T-helper 1 cell treated with Interleukin-12 subunit alpha and Interleukin-12 subunit beta and Interleukin-4 antibody, amounts not matched to agents 30 ng/mL and 1 ng/mL, for 36 hours (primary cell): ENCODE measurements around the gene SERGEF. TPM values are rescaled to one million over a fixed set of nuclear protein-coding genes. Genes with fewer than 3 reads are reported as not detected.

Source experiments
- intact Hi-C: fragments of 100-400 bp; cut with micrococcal nuclease; formaldehyde crosslinking; loops from one replicate; pipeline ENCODE4 v1.15.1; 2024
- total RNA-seq: library from RNA; stranded (reverse); gene quantifications from 2 replicates; pipeline ENCODE4 v1.2.3, GENCODE V29; 2022

SERGEF gene
- total RNA-seq, 1 donor from 2014 or later = 31.5 TPM

GRCh38 chr11:17821648-17822400, 191.0 kb downstream of the SERGEF start:
- intact Hi-C loops = no loop called here

GRCh38 chr11:17816232-17816931, 196.5 kb downstream of the SERGEF start:
- intact Hi-C loops = no loop called here

DNA sequence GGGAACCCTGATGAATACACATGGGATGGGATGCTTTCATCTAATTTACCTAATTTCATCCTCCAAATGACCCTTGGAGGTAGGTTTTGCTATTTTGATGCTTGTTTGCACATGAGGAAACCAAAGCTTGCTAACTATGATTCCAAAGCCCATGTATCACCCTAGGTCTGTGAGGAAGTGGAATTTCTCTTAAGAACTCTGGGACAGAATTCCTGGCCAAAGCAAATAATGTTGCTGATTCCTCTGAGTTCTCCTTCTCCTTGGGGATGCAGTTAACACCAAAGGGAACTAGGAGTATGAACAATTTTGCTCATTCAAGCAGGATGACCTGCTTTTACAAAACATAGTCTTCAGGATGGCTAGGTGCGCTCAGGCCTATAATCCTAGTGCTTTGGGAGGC, 198.3 kb downstream of the SERGEF start:
- intact Hi-C loops = no loop called here

GRCh38 chr11:17813391-17814059, 199.3 kb downstream of the SERGEF start:
- intact Hi-C loops = no loop called here

DNA sequence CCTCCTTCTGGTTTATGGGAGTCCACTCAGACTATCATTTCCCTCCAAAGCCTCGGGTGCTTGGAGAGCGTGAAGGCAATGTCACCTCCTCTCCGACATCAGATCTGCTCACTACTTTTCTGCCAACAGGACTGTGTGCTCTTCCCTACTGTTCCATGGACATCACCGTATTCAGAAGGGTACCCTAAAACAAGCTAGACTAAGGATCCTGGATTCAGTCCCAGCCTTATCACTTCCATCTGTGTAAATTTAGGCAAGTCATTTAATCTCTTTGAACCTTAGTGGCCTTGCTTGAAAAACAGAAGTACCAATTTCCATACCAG, 200.0 kb downstream of the SERGEF start:
- intact Hi-C loops = no loop called here

- intact Hi-C loops = no loop called here
Measured at GRCh38 chr11:17812091-17812864, 200.6 kb downstream of the SERGEF start.

DNA sequence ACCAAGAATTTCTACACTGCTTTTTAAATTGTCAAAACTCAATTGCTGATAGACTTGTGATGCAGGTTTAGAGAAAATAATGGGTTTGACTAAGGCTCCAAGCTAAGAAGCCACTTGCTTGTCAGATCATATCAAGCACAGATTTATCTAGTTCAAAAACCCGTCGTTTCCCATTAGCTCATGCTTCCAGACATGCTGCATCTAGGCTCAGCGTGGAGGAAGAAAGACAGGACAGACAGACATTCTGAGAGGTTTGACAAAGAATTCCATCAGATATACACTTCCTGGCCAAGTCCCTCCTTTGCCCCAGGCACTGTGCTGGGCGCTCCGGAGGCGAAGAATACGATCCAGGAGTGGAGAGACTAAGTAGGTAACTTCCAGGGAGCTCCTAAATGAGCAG, 201.5 kb downstream of the SERGEF start:
- intact Hi-C loops = no loop called here

- intact Hi-C loops = no loop called here
Measured at GRCh38 chr11:17810746-17811145, 202.1 kb downstream of the SERGEF start.

DNA sequence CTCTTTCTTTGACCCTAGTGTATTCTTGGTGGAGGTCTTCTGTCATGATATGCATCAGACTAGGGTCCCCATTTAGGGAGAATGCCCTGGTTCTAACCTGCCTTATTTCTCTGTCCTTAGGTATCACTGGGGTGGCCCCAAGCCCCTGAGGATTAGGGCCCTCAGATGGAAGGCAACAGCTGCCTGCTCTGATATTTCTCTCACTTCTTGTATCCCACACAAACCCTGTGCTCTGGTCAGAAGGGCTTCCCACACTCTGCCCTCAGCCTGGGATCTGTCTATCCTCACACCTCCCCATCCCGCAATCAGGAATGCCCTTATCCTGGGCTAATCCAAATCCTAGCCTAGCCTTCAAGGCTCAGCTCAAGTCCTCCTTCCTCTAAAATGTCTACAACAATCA, 202.8 kb downstream of the SERGEF start:
- intact Hi-C loops = no loop called here

- intact Hi-C loops = no loop called here
Measured at GRCh38 chr11:17807034-17807433, 205.8 kb downstream of the SERGEF start.

DNA sequence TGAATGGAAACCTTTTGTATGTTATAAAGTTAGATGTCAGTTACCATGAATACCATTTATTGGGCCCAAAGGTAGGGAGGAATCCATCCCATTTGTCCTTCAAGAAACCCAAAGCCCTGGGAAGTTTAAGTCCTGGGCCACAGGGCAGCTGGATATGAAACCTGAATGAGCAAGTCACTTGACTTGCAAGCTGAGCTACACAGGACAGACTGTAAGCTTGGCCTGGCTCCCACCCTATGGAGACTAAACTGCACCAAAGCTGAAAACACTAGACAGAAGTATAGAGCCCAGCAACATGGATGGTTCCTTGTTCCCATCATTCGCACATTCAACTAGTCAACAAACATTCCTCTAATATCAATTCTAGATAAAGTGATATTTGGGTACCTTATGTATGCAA, 207.0 kb downstream of the SERGEF start:
- intact Hi-C loops = no loop called here

GRCh38 chr11:17805043-17805442, 207.8 kb downstream of the SERGEF start:
- intact Hi-C loops = no loop called here

- intact Hi-C loops = no loop called here
Measured at GRCh38 chr11:17803754-17804334, 209.0 kb downstream of the SERGEF start.

DNA sequence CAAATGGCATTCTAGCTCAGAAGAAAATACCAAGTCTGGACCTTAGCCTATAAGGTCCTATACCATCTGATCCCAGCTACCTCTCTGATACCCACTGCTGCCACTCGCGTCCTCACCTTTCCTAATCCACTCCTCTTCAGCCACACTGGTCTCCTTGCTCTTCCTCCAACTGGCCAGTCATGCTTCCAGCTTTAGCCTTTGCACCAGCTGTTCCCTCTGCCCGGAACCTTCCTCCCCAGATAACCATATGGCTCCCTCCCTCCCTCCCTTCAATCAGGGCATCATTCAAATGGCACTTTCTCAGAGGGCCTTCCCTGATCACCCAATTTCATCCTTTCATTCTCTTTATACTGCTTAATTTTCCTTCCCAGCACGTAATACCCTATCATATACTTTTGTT, 210.4 kb downstream of the SERGEF start:
- intact Hi-C loops = no loop called here

DNA sequence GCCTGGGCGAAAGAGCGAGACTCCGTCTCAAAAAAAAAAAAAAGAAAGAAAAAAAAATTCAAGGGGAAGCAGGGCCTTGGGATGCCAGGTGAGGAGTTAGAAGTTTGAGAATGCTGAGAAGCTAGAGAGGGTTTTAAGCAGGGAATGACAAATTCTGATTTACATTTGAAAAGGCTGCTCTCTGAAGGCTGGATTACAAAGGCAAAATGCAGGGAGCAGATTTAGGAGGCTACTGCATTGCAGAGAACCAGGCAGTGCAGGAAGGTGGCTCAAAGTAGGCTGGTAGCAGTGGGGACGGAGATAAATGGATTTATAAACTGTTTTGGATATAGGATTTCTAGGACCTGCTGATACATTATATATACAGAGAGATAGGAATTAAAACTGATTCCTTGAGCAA, 211.7 kb downstream of the SERGEF start:
- intact Hi-C loops = no loop called here

GRCh38 chr11:17799147-17799546, 213.7 kb downstream of the SERGEF start:
- intact Hi-C loops = no loop called here

GRCh38 chr11:17798716-17799115, 214.1 kb downstream of the SERGEF start:
- intact Hi-C loops = no loop called here

- intact Hi-C loops = no loop called here
Measured at GRCh38 chr11:17798253-17798652, 214.6 kb downstream of the SERGEF start.

- intact Hi-C loops = no loop called here
Measured at GRCh38 chr11:17796154-17796553, 216.7 kb downstream of the SERGEF start.

DNA sequence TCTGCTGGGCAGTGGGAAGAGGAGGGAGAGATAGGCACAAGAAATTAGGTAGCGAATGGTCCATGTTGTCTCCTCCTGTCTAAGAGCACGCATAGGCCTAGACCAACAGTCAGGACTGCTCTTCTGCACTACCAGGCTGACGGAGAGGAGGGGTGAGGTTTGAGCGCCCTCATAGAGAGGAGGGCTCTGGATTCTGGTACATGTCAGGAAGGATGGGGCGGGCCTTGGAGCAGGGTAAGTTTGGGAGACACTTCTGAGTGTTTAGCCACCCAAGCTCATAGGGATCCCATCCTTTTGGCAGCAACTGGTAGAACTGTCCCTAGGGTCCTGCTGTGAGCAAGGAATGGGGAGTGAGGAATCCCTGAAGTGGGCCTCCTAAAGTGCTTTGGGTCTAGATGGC, 217.9 kb downstream of the SERGEF start:
- intact Hi-C loops = no loop called here

DNA sequence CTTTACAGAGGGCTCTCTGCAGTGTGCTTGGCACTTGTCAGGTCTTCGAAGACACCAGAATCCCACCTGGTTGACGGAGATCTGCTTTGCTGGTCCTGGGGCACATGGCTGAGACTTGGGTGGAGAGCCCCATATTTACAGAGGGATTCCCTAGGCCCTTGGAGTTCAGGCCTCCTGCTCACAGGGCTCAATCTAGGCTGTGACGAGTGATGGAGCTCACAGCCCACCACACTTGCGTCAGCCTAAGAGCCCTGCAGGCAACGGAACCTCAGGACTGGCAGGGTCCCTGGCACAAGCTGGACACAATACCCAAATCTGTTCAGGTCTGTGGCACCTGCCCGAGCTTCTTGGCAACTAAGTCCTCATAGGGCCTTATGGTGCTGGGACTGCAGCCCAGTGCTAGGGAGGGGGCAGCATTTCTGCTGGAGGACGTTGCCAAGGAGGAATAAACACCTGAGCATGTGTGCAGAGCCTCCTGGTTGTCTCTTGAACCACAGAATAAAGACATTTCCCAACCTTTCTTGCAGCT, 219.1 kb downstream of the SERGEF start:
- intact Hi-C loops = no loop called here
